OCI-LY1 (cell line): ENCODE measurements around the gene PIP4K2A.

Source experiments
- H2AFZ ChIP-seq: fragments of 200-600 bp; sonication (generic), shearing (Covaris generic); 2 replicates; pipeline ENCODE4 v1.6.0; 2014; ENCODE audit warnings: antibody characterized with exemption, mild to moderate bottlenecking, low read length
- H3F3A ChIP-seq: fragments of 200-600 bp; sonication (generic), shearing (Covaris generic); 2 replicates; pipeline ENCODE4 v1.6.0; 2014; ENCODE audit warnings: mild to moderate bottlenecking, antibody characterized with exemption, low read length, moderate library complexity; ENCODE audit not compliant: insufficient read depth
- H3K27ac ChIP-seq: fragments of 200-600 bp; sonication (generic); 2 replicates; pipeline ENCODE4 v1.5.1; 2014; ENCODE audit warnings: low read length, mixed run types, mild to moderate bottlenecking, low read depth; ENCODE audit not compliant: poor library complexity, severe bottlenecking
- H3K27me3 ChIP-seq: fragments of 200-600 bp; sonication (generic); 2 replicates; pipeline ENCODE4 v1.6.0; 2014; ENCODE audit warnings: antibody characterized with exemption, mild to moderate bottlenecking, low read length, moderate library complexity; ENCODE audit not compliant: insufficient read depth
- H3K36me3 ChIP-seq: fragments of 200-600 bp; sonication (generic); 2 replicates; pipeline ENCODE4 v1.6.1; 2014; ENCODE audit warnings: mild to moderate bottlenecking, antibody characterized with exemption, low read length, moderate library complexity, mixed read lengths; ENCODE audit not compliant: insufficient read depth
- H3K4me1 ChIP-seq: fragments of 200-600 bp; sonication (generic); 2 replicates; pipeline ENCODE4 v1.5.1; 2014; ENCODE audit warnings: mild to moderate bottlenecking, low read length, moderate library complexity; ENCODE audit not compliant: insufficient read depth, severe bottlenecking
- H3K4me2 ChIP-seq: fragments of 200-600 bp; sonication (generic), shearing (Covaris generic); 2 replicates; pipeline ENCODE4 v1.6.1; 2014; ENCODE audit warnings: low read length
- H3K4me3 ChIP-seq: fragments of 200-600 bp; sonication (generic); 2 replicates; pipeline ENCODE4 v1.5.1; 2014; ENCODE audit warnings: low read length, low read depth, mild to moderate bottlenecking, mixed read lengths; ENCODE audit not compliant: poor library complexity, severe bottlenecking
- H3K79me2 ChIP-seq: fragments of 200-600 bp; shearing (Covaris generic); 2 replicates; pipeline ENCODE4 v1.6.1; 2016; ENCODE audit warnings: mixed run types, low read length, mixed read lengths; ENCODE audit not compliant: insufficient read depth
- H3K9ac ChIP-seq: fragments of 200-600 bp; sonication (generic), shearing (Covaris generic); 2 replicates; pipeline ENCODE4 v1.6.1; 2014; ENCODE audit warnings: mild to moderate bottlenecking, low read length, mixed read lengths
- H3K9me2 ChIP-seq: fragments of 200-600 bp; sonication (generic), shearing (Covaris generic); 2 replicates; pipeline ENCODE4 v1.6.1; 2014; ENCODE audit warnings: low read depth, mild to moderate bottlenecking, low read length, mixed read lengths
- H3K9me3 ChIP-seq: fragments of 200-600 bp; shearing (Covaris generic); 2 replicates; pipeline ENCODE4 v1.6.1; 2014; ENCODE audit warnings: low read length, mixed read lengths
- H4K20me1 ChIP-seq: fragments of 200-600 bp; sonication (generic), shearing (Covaris generic); 2 replicates; pipeline ENCODE4 v1.6.0; 2016; ENCODE audit warnings: mild to moderate bottlenecking, low read length; ENCODE audit not compliant: insufficient read depth
- EZH2 ChIP-seq: fragments of 200-600 bp; sonication (generic), shearing (Covaris generic); IDR thresholded peaks from 2 replicates; pipeline ENCODE4 v1.8.0; 2017; ENCODE audit warnings: borderline replicate concordance, mixed run types, mild to moderate bottlenecking, antibody characterized with exemption, low read length, moderate library complexity, mixed read lengths
- TF ChIP-seq, protein P1 (sequence below): fragments of 200-600 bp; sonication (generic), shearing (Covaris generic); IDR thresholded peaks from 2 replicates; pipeline ENCODE4 v1.5.1; 2017; ENCODE audit warnings: mild to moderate bottlenecking, antibody characterized with exemption, low read length, moderate library complexity, mixed read lengths

The PIP4K2A gene

DNA sequence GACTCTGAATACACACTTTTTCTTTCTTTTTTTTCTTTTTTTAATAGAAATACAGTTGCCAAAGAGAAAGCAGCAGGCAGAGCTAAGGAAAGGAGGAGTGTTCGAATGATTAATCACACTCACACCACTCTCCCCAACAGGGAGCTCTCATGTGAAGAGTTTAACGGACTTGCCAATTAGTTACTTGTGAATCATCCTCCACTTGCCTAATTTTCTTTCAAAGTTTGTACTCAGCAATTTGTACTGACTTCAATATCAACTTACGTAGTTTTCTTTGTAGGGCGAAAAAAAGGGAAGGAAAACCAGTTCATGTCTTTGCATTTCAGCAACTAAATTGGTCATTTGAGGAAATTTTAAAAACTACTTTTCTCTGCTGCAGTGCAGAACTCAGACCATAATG, 109.2 kb downstream of the PIP4K2A start:
- Histone ChIP-seq H3F3A (no peaks in the 10 kb centered on the region), H3K4me1 (peaks cover 25% of the 10 kb centered on the region), H3K9ac (no peak overlapping the region), H3K36me3 (peaks cover 5% of the 10 kb centered on the region; the same call in 1 of the 2 replicates), H2AFZ (no peak overlapping the region), H3K9me3 (no peaks in the 10 kb centered on the region), H3K4me3 (no peak overlapping the region), H3K9me2 (no peaks in the 10 kb centered on the region), H3K27me3 (no peaks in the 10 kb centered on the region), H3K4me2 (no peak overlapping the region), H3K79me2 (no peaks in the 10 kb centered on the region), H3K27ac (no peak overlapping the region), H4K20me1 (no peaks in the 10 kb centered on the region)
- TF ChIP-seq EZH2: no peak
- TF ChIP-seq, protein P1, sequence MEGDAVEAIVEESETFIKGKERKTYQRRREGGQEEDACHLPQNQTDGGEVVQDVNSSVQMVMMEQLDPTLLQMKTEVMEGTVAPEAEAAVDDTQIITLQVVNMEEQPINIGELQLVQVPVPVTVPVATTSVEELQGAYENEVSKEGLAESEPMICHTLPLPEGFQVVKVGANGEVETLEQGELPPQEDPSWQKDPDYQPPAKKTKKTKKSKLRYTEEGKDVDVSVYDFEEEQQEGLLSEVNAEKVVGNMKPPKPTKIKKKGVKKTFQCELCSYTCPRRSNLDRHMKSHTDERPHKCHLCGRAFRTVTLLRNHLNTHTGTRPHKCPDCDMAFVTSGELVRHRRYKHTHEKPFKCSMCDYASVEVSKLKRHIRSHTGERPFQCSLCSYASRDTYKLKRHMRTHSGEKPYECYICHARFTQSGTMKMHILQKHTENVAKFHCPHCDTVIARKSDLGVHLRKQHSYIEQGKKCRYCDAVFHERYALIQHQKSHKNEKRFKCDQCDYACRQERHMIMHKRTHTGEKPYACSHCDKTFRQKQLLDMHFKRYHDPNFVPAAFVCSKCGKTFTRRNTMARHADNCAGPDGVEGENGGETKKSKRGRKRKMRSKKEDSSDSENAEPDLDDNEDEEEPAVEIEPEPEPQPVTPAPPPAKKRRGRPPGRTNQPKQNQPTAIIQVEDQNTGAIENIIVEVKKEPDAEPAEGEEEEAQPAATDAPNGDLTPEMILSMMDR: no peak

DNA sequence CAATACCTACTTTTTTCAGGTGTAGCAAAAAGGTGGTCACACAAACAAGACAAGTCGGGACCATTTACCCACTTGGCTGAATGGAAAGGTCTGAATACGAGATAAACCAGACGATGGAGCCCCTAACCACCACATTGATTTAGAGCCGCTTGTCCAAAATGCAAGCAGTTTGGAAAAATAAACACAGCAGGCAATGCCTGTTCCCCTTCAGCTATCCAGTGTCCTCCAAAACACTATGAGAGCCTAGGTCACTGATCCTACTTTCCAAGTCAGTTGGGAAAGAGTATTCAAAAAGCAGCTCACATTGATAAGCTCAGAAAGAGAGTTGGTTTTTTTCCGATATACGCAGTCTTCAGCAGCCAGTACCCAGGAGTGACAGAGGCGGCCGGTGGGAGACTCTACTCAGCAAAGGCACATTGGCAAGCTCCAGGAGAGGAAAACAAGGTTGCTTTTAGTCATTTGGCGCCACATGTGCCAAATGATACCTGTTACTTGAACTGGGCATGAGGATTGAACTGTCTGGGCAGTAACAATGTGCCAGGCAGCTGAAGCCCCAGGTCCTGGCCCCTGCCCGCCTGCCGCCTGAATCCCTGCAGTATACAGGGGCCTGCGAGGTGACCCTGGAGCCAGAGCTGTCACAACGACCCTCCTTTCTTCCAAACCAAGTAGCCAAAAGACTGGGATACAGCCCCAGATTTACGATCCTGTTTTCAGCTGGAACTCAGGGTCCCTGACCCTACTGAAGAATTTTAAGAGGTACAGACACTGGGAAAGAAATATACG, 109.8 kb downstream of the PIP4K2A start:
- Histone ChIP-seq H3K9ac (no peak overlapping the region), H2AFZ (no peak overlapping the region), H3K9me3 (no peaks in the 10 kb centered on the region), H3K4me1 (peaks cover 25% of the 10 kb centered on the region), H3K9me2 (no peaks in the 10 kb centered on the region), H3K27ac (no peak overlapping the region), H3K4me2 (no peak overlapping the region), H3K27me3 (no peaks in the 10 kb centered on the region), H4K20me1 (no peaks in the 10 kb centered on the region), H3K36me3 (peaks cover 5% of the 10 kb centered on the region; the same call in 1 of the 2 replicates), H3K79me2 (no peaks in the 10 kb centered on the region), H3F3A (no peaks in the 10 kb centered on the region), H3K4me3 (no peak overlapping the region)
- TF ChIP-seq, protein P1: no peak
- no peak for TF ChIP-seq EZH2

DNA sequence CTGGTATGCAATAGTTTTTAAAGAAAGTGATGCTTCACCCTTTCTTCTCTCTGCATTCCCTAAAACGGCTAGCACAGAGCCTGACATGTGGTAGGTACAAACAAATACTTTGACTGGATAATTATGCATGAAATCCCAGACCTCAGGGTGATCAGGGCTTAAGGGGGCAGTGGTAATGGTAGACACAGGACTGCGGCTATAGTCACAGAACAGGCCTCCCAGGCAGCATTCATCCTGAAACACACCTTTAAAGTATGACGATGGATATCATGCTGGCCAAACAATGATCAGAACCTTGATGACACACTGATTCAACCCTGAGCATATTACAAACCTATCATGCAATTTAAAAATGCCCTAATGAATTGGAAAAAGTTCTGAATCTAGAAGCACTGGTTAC, 110.8 kb downstream of the PIP4K2A start:
- no peak overlapping the region for H3K9ac ChIP-seq
- H3K79me2 ChIP-seq: no peaks in the 10 kb centered on the region
- H2AFZ ChIP-seq: no peak overlapping the region
- no peaks in the 10 kb centered on the region for H3K9me3 ChIP-seq
- no peak overlapping the region for H3K4me3 ChIP-seq
- no peak for TF ChIP-seq EZH2
- TF ChIP-seq, protein P1: no peak
- no peaks in the 10 kb centered on the region for H3K27me3 ChIP-seq
- peaks cover 25% of the 10 kb centered on the region for H3K4me1 ChIP-seq
- H3K36me3 ChIP-seq: peaks cover 5% of the 10 kb centered on the region; the same call in 1 of the 2 replicates
- no peaks in the 10 kb centered on the region for H3K9me2 ChIP-seq
- H3K27ac ChIP-seq: no peak overlapping the region
- no peaks in the 10 kb centered on the region for H3F3A ChIP-seq
- no peaks in the 10 kb centered on the region for H4K20me1 ChIP-seq
- H3K4me2 ChIP-seq: no peak overlapping the region
